H9 (cell line): ENCODE results near the gene ERCC2. TPM values are rescaled to one million over a fixed set of nuclear protein-coding genes. Genes with fewer than 3 reads are reported as not detected.

Experiments
- DNase-seq: peaks from one replicate; pipeline ENCODE4 v3.0.0-alpha.2; 2017
- H2AFZ ChIP-seq: one replicate; pipeline ENCODE4 v1.6.1; 2013; ENCODE audit warnings: mild to moderate bottlenecking, low read length, control low read depth, moderate library complexity
- H2AK5ac ChIP-seq: 2 replicates; pipeline ENCODE4 v1.6.1; 2013; ENCODE audit warnings: low read length, control low read depth, mixed read lengths; ENCODE audit not compliant: insufficient read length
- H2BK120ac ChIP-seq: one replicate; pipeline ENCODE4 v1.6.1; 2013; ENCODE audit warnings: low read depth, mild to moderate bottlenecking, low read length, control low read depth, inconsistent platforms; ENCODE audit not compliant: poor library complexity, severe bottlenecking
- H2BK12ac ChIP-seq: 2 replicates; pipeline ENCODE4 v1.6.1; 2013; ENCODE audit warnings: low read length, control low read depth, mixed read lengths, low read depth; ENCODE audit not compliant: insufficient read length
- H2BK15ac ChIP-seq: 2 replicates; pipeline ENCODE4 v1.6.1; 2013; ENCODE audit warnings: low read depth, low read length, control low read depth
- H2BK20ac ChIP-seq: one replicate; pipeline ENCODE4 v1.6.1; 2013; ENCODE audit warnings: low read depth, mild to moderate bottlenecking, low read length, control low read depth, inconsistent platforms; ENCODE audit not compliant: poor library complexity, severe bottlenecking
- H2BK5ac ChIP-seq: 2 replicates; pipeline ENCODE4 v1.6.1; 2013; ENCODE audit warnings: low read length, control low read depth, mixed read lengths; ENCODE audit not compliant: insufficient read length
- H3K14ac ChIP-seq: 2 replicates; pipeline ENCODE4 v1.6.1; 2013; ENCODE audit warnings: low read length, control low read depth; ENCODE audit not compliant: insufficient read depth
- H3K18ac ChIP-seq: 2 replicates; pipeline ENCODE4 v1.6.1; 2013; ENCODE audit warnings: low read depth, mild to moderate bottlenecking, mixed read lengths, low read length, control low read depth; ENCODE audit not compliant: insufficient read length
- H3K23ac ChIP-seq: 2 replicates; pipeline ENCODE4 v1.6.1; 2013; ENCODE audit warnings: low read length, control low read depth, mixed read lengths, low read depth; ENCODE audit not compliant: insufficient read length
- H3K23me2 ChIP-seq: 2 replicates; pipeline ENCODE4 v1.6.1; 2013; ENCODE audit warnings: low read depth, mild to moderate bottlenecking, mixed read lengths, low read length, control low read depth; ENCODE audit not compliant: insufficient read length, poor library complexity, severe bottlenecking
- H3K27ac ChIP-seq: 2 replicates; pipeline ENCODE4 v1.5.1; 2013; ENCODE audit warnings: low read length, control low read depth, mixed read lengths, low read depth; ENCODE audit not compliant: insufficient read length
- H3K27me3 ChIP-seq: 2 replicates; pipeline ENCODE4 v1.6.1; 2013; ENCODE audit warnings: low read length, control low read depth, inconsistent platforms; ENCODE audit not compliant: insufficient read depth
- H3K4ac ChIP-seq: 2 replicates; pipeline ENCODE4 v1.6.1; 2013; ENCODE audit warnings: low read depth, mild to moderate bottlenecking, control low read depth, inconsistent platforms, low read length, moderate library complexity
- H3K4me1 ChIP-seq: 2 replicates; pipeline ENCODE4 v1.6.1; 2013; ENCODE audit warnings: low read length, control low read depth, inconsistent platforms; ENCODE audit not compliant: insufficient read depth
- H3K4me2 ChIP-seq: 2 replicates; pipeline ENCODE4 v1.6.1; 2013; ENCODE audit warnings: low read length, control low read depth, mixed read lengths; ENCODE audit not compliant: insufficient read length, insufficient read depth
- H3K56ac ChIP-seq: 2 replicates; pipeline ENCODE4 v1.6.1; 2013; ENCODE audit warnings: low read depth, mild to moderate bottlenecking, mixed read lengths, low read length, control low read depth; ENCODE audit not compliant: insufficient read length
- H3K79me1 ChIP-seq: 2 replicates; pipeline ENCODE4 v1.6.1; 2013; ENCODE audit warnings: low read depth, mild to moderate bottlenecking, moderate library complexity, low read length, control low read depth, inconsistent platforms; ENCODE audit not compliant: insufficient read depth, poor library complexity, severe bottlenecking
- H3K79me2 ChIP-seq: 2 replicates; pipeline ENCODE4 v1.6.1; 2013; ENCODE audit warnings: low read length, control low read depth, inconsistent platforms; ENCODE audit not compliant: insufficient read depth
- H3K9ac ChIP-seq: 2 replicates; pipeline ENCODE4 v1.6.1; 2013; ENCODE audit warnings: low read length, control low read depth, mixed read lengths; ENCODE audit not compliant: insufficient read length; ENCODE audit errors: extremely low read depth
- H3K9me3 ChIP-seq: one replicate; pipeline ENCODE4 v1.6.1; 2013; ENCODE audit warnings: low read depth, low read length, inconsistent platforms; ENCODE audit not compliant: control insufficient read depth
- H3T11ph ChIP-seq: one replicate; pipeline ENCODE4 v1.6.1; 2013; ENCODE audit warnings: mild to moderate bottlenecking, low read length, control low read depth, inconsistent platforms
- H4K20me1 ChIP-seq: one replicate; pipeline ENCODE4 v1.6.1; 2013; ENCODE audit not compliant: control insufficient read depth, insufficient read length, insufficient read depth
- H4K5ac ChIP-seq: 2 replicates; pipeline ENCODE4 v1.6.1; 2013; ENCODE audit warnings: low read depth, mild to moderate bottlenecking, mixed read lengths, low read length, control low read depth; ENCODE audit not compliant: insufficient read length
- H4K8ac ChIP-seq: replicated peaks from 2 replicates; pipeline ENCODE4 v1.6.1; 2013; ENCODE audit warnings: low read length, control low read depth, mixed read lengths, low read depth; ENCODE audit not compliant: insufficient read length
- H4K91ac ChIP-seq: 2 replicates; pipeline ENCODE4 v1.6.1; 2013; ENCODE audit warnings: low read depth, mild to moderate bottlenecking, moderate library complexity, mixed read lengths, low read length, control low read depth; ENCODE audit not compliant: insufficient read length
- H3K27ac Mint-ChIP-seq, 3 experiments: 2 replicates in 2 of 3; 3 replicates in 1 of 3; pipeline ENCODE4 v1.8.0; 2020 to 2021; ENCODE audit warnings: mixed read lengths in 3 of 3, mild to moderate bottlenecking in 1 of 3, moderate library complexity in 1 of 3
- H3K27me3 Mint-ChIP-seq: 2 replicates; pipeline ENCODE4 v1.8.0; 2021; ENCODE audit warnings: low read depth, mild to moderate bottlenecking, moderate library complexity, mixed read lengths
- H3K36me3 Mint-ChIP-seq, 3 experiments: 2 replicates in 2 of 3; 3 replicates in 1 of 3; pipeline ENCODE4 v1.8.0; 2020 to 2021; ENCODE audit warnings: low read depth in 3 of 3, mixed read lengths in 3 of 3; ENCODE audit not compliant: insufficient read depth in 1 of 3
- H3K4me1 Mint-ChIP-seq, 2 experiments: 2 replicates each; pipeline ENCODE4 v1.8.0; 2020; ENCODE audit warnings: mixed read lengths in 2 of 2
- H3K4me3 Mint-ChIP-seq, 2 experiments: 2 replicates in 1 of 2; 3 replicates in 1 of 2; pipeline ENCODE4 v1.8.0; 2020 to 2021; ENCODE audit warnings: mild to moderate bottlenecking in 2 of 2, mixed read lengths in 2 of 2, moderate library complexity in 1 of 2
- H3K9me3 Mint-ChIP-seq, 2 experiments: 2 replicates in 1 of 2; 3 replicates in 1 of 2; pipeline ENCODE4 v1.8.0; 2020; ENCODE audit warnings: mild to moderate bottlenecking in 2 of 2, mixed read lengths in 2 of 2, moderate library complexity in 1 of 2
- CTCF ChIP-seq: fragments of 200-600 bp; sonication (generic); conservative IDR thresholded peaks from 3 replicates; pipeline ENCODE4 v1.8.0; 2021; ENCODE audit warnings: antibody characterized with exemption, mild to moderate bottlenecking
- WGBS: extraction: QIAGEN DNeasy Blood & Tissue Kit; methylation state at CpG from one replicate; pipeline ENCODE4 v1.1.7; 2013; ENCODE audit warnings: missing lambda C conversion rate, low lambda C conversion rate, mixed read lengths; ENCODE audit not compliant: insufficient read length; ENCODE audit errors: extremely low coverage; 5-methylcytosine and 5-hydroxymethylcytosine counted together
- total RNA-seq: library from RNA; stranded (reverse); gene quantifications from 2 replicates; pipeline ENCODE4 v1.2.1, GENCODE V29; 2021

Gene ERCC2
- total RNA-seq, 1 experiment from 2014 or later = 98.7 TPM

GRCh38 chr19:45354241-45354842 is 16.0 kb downstream of the ERCC2 start:
- no peak overlapping the region for H3K56ac ChIP-seq
- no peak overlapping the region for H3K18ac ChIP-seq
- no peak overlapping the region for H4K91ac ChIP-seq
- H2AFZ ChIP-seq = no peak overlapping the region
- no peak overlapping the region for H3K27ac ChIP-seq
- no peak overlapping the region for H3K4me3 Mint-ChIP-seq
- H2BK5ac ChIP-seq = no peak overlapping the region
- H2BK12ac ChIP-seq = no peak overlapping the region
- no peaks in the 10 kb centered on the region for H3K27me3 ChIP-seq
- no peaks in the 10 kb centered on the region; a peak in 2 of 4 replicates for H3K4me1 Mint-ChIP-seq
- H4K8ac ChIP-seq = no peak overlapping the region
- no peak overlapping the region for H2BK20ac ChIP-seq
- H3K4me2 ChIP-seq = no peak overlapping the region
- H3K14ac ChIP-seq = no peak overlapping the region
- H3K4ac ChIP-seq = no peak overlapping the region
- TF ChIP-seq CTCF = no peak
- no peaks in the 10 kb centered on the region for H3K9me3 ChIP-seq
- no peak overlapping the region for H3K9ac ChIP-seq
- DNase-seq = no peak
- no peak overlapping the region for H2BK15ac ChIP-seq
- H3K79me1 ChIP-seq = no peaks in the 10 kb centered on the region
- no peaks in the 10 kb centered on the region for H4K20me1 ChIP-seq
- H3K9me3 Mint-ChIP-seq = no peaks in the 10 kb centered on the region
- no peak overlapping the region for H2BK120ac ChIP-seq
- peaks cover 59 to 98% (median 93%) of the 10 kb centered on the region in 3 experiments; a peak in 6 of 7 replicates for H3K36me3 Mint-ChIP-seq
- WGBS = no CpG with 5 or more reads among the region's 11 CpGs
- no peaks in the 10 kb centered on the region for H3K4me1 ChIP-seq
- no peaks in the 10 kb centered on the region; the same call in 1 of the 2 replicates for H3K27me3 Mint-ChIP-seq
- no peaks in the 10 kb centered on the region for H3K79me2 ChIP-seq
- no peak overlapping the region for H4K5ac ChIP-seq
- H3K27ac Mint-ChIP-seq = no peak overlapping the region
- no peak overlapping the region for H3T11ph ChIP-seq
- no peaks in the 10 kb centered on the region for H3K23me2 ChIP-seq
- no peak overlapping the region for H2AK5ac ChIP-seq
- H3K23ac ChIP-seq = no peak overlapping the region
